ENCODE data around the gene H2BK1.

The H2BK1 gene

DNA sequence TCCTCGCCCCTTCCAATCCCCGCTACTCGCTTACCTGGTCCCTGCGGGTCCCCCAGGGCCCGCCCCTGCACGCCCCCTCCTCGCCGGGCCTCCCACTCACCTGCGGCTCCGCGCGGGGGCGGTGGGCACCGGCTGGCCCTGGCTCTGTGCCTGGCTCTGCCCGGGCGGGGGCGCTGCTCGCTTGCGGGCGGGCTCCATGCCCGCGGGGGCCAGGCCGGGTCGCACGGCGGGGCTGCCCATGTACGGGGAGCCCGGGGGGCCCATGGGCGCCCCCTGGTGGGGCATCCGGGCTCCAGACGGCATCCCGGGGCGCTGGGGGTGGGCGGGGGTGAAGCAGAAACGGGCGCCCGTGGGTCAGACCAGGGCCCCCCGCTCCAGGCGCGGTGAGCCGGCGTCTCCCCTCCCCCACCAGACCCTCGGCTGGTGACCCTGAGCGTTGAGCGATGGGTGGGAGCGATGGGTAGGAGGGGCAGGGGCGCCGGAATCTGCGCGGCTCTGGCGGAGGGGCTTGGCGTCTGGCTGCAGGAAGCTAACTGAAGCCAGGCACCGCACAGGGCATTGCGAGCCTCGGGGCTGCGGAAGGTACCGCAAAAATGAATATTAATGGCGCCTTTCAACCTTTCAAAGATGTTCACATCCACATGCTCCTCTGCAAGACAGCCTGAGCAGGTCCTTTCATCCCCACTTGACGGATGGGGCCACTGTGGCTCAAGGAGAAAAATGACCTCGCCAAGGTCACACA, 35.2 kb upstream of the H2BK1 start:
- DNase-seq (ENCODE audit: low read depth in 4 of 4, low spot score in 1 of 4), result peak in 2 of 4 experiments; percentile 40 to 56

- DNase-seq (ENCODE audit: low read depth in 4 of 4, low spot score in 1 of 4), result no peak
Measured at GRCh38 chr7:151244841-151245346, 34.6 kb upstream of the H2BK1 start.

DNA sequence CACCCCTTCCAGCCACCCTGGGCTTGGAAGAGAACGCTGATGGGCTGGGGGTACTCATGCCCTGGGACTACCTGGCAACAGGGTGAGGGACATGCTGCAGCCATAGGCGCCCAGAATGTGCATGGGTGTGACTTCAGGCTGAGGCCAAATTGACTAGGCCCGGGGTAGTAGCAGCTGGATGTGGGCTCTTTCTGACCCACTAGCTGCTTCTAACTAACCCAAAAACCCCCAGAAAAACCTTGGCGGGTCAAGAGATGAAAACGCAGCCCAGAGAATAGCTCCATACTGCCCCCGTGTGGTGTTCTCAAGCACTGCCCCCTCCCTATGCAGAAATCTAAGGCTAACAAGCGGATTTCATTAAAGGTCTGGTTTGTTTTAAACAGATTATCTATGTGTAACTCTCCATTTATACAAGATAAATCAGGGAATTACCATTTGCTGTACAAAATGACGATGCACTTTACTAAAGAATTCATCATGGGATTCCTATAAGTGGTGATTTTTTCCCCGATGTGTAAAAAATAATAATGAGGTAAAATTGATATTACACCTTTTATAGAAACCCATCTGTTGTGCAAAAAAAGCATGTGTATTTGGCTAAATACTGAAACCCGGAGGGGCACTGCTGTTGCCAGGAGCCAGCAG, 34.0 kb upstream of the H2BK1 start:
- peak in 1 of 4 experiments; percentile 52 for DNase-seq (ENCODE audit: low read depth in 4 of 4, low spot score in 1 of 4)

DNA sequence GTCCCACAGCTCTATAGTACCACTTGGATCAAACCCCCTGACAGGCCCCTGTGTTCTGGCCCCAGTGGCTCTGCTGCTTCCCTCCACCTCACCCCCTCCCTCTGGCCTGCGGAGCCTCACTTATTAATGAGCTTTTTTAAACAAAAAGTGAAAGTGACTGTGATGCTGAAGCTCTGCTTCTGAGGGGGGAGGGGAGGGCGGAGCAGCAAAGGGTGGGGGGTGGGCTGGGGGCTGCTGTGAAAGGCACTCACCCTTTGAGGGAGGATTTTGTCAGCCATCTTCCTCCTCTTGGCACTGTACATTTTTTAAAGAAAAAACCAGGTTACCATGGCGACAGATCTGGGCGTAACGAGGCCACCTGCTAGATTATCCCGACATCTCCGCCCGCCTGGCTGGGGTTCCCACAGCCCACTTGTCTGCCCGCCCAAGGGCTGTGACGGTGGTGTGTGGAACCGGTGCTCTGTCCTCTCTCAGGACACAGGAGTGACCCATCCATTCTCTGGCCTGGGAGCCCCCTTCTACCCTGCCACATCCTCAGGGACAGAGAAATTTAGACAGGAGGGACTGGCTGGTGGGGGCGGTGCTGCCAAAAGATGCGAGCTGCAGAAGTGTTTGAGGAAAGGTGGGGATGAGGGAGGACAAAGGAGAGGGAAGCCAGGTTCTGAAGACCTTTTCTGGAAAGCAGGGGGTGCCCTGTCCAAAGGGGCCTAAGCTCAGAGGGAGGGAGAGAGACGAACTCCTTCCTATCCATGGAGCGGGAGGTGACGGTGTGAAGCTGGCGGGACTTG, 33.3 kb upstream of the H2BK1 start:
- DNase-seq (ENCODE audit: low read depth in 4 of 4, low spot score in 1 of 4), result no peak

DNA sequence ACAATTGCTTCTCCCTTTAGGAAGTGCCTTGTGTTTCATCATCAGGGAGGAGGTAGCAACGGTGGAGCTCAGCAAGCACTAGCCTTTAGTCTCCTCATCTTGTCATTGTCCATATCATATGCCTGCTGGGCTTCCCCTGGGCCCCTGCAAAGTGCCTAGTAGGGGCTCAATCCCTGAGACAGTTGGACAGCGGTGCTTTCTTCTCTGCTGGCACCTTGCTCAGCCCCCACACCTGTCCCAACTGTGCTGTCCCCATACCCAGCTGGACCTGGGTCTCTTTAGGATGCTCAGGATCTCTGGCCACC, 32.7 kb upstream of the H2BK1 start:
- DNase-seq (ENCODE audit: low read depth in 4 of 4, low spot score in 1 of 4), result no peak

DNA sequence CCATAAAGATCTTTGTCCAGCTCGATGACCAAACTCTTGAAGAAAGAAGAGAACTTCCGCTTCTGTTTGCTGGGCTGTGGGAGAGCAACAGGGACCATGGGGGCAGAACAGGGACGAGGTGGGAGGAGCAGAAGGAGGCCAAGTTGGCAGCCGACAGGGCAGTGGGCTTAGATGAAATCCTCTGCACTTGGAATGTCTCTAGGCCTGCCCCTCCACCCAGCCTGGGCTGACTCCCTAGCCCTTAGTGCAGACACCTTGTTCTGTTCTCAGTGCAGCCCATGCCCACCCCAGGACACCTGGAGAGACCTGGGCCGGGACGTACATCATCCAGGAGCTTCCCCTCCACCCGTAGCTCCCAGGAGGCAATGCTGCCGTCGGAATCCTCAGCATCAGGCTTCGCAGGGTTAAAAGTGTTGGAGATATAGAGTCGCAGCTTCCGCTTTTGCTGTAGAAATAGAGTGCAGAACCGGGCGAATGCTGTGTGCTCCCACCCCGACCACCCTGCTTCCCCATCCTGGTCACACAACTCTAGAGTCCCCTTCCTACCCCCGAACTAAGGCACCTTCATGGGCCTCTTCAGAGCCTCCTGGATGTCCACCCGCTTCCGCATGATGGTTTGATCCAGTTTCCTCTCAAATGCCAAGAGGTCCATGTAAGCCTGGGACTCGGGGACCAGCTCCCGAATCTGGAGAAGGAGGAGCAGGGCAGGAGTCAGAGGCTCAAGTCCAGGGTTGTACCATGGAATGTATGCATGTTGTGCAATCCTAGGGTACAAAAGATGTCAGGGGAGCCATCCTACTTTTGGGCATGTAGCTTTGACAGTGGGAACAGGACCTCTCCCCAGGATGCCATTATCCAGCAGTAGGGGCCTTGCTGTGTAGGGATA, 32.1 kb upstream of the H2BK1 start:
- no peak for DNase-seq (ENCODE audit: low read depth in 4 of 4, low spot score in 1 of 4)

DNA sequence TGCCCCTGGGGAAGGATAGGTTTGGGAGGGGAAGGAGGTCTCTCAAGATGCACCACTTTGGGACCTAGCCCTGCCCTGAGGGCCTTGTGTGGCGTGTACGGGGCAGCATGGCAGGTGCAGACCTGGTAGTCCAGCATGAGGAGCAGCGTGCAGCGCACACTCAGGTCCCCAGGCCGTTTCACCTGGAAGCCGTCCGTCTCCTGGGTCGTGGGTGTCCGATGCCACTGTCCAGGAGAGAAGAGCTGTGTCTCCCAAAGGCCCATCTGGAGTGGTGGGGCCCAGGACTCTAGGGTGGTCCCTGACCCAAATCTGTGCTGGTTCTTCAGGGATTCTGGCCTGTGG, 31.4 kb upstream of the H2BK1 start:
- DNase-seq (ENCODE audit: low read depth in 4 of 4, low spot score in 1 of 4), result no peak

GRCh38 chr7:151240942-151241754, 30.9 kb upstream of the H2BK1 start:
- DNase-seq (ENCODE audit: low read depth in 4 of 4, low spot score in 1 of 4), result no peak

DNA sequence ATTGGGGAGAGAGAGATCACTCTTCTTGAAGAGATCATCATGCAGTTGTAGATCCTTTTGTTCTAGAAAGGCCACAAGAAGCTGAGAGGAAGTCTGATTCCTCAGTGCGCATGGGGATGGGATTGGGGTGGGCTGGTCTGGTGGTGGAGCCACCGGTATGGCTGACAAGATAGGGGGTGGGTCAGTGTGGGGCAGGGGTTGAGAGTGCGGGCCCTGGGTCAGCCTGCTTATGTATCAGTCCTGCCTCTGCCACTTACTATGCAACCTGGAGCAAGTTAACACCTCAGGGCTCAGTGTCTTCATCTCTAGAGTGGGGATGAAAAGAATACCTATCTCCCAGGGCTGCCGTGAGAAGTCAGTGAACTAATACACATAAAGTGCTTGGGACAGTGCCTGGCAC, 30.2 kb upstream of the H2BK1 start:
- no peak for DNase-seq (ENCODE audit: low read depth in 4 of 4, low spot score in 1 of 4)

DNA sequence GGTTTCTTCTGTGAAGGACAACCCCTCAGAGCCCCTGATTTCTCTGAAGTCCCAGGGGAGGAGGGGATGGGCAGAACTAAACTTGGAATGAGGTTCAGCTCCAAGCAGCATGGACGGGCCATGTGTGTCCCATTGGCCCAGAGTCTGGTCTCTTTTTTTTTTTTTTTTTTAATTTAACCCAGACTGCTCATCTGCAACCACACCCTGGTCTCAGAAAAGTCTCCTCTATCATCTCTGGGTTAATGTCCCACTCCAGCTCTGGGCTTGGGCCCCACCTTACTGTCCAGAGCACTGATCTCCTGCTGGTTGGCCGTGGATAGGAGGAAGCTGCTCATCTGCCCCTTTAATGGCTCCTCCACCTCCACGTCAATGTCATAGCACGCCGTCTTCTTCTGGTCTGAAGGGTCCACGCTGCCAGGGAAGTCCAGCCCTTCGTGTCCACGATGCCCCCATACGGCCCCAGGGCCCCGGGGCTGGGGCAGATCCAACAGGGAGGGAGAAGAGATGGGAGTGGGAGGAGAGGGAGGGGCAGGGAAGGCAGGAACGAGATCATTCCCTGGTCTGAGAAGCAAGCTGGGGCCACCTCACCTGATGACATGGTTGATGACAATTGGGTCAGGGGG, 29.7 kb upstream of the H2BK1 start:
- DNase-seq (ENCODE audit: low read depth in 4 of 4, low spot score in 1 of 4), result no peak

DNA sequence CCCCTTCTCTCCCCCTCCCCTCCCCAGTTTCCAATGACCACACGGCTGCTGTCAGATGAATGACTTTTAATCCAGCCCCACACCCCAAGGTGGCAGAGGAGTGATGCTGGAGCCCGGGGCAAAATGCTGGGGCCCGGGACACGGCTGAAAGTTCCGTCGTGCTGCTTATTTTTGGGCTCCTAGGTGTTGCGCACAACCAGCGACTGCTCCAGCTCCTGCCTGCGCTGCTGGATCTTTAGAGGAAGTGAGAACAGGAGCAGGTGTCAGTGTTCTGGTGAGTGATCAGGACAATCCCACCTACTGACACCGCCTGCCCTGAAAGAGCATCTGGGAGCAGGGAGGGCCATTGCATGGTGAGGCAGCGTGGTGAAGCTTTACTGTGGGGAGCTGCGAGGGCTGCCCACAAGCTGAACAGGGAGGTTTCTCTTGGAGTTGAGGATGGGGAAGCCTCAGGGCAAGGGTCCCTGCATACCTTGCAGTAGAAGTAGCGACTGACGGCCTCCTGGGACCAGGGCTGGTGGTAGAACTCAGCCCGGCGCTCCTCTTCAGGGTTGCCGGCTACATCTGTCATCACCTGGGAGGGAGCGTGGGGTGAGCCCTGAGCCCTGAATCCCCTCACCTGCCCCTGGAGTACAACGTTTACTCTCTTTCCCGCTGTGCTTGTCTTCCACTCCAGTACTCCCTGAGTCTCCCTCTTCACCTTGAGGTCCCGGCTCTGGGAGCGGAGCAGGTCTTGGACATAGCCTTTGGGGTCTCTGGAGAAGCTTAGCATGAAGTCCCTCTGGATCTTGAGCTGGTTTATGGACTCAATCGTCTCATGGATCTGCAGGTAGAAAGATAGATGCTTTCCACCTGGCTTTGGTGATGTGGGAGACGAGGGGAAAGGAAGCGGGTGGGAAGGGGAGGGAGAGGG, 28.9 kb upstream of the H2BK1 start:
- DNase-seq (ENCODE audit: low read depth in 4 of 4, low spot score in 1 of 4), result no peak

- no peak for DNase-seq (ENCODE audit: low read depth in 4 of 4, low spot score in 1 of 4)
Measured at GRCh38 chr7:151238190-151238810, 28.0 kb upstream of the H2BK1 start.

DNA sequence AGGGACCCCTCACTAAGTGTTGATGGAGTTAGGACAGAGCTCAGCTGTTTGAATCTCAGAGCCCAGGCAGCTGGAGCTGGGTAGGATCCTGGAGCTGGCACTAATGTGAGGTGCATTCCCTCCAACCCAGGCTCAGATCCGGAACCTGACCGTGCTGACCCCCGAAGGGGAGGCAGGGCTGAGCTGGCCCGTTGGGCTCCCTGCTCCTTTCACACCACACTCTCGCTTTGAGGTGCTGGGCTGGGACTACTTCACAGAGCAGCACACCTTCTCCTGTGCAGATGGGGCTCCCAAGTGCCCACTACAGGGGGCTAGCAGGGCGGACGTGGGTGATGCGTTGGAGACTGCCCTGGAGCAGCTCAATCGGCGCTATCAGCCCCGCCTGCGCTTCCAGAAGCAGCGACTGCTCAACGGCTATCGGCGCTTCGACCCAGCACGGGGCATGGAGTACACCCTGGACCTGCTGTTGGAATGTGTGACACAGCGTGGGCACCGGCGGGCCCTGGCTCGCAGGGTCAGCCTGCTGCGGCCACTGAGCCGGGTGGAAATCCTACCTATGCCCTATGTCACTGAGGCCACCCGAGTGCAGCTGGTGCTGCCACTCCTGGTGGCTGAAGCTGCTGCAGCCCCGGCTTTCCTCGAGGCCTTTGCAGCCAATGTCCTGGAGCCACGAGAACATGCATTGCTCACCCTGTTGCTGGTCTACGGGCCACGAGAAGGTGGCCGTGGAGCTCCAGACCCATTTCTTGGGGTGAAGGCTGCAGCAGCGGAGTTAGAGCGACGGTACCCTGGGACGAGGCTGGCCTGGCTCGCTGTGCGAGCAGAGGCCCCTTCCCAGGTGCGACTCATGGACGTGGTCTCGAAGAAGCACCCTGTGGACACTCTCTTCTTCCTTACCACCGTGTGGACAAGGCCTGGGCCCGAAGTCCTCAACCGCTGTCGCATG, 27.2 kb upstream of the H2BK1 start:
- no peak for DNase-seq (ENCODE audit: low read depth in 4 of 4, low spot score in 1 of 4)

GRCh38 chr7:151236406-151236805, 26.1 kb upstream of the H2BK1 start:
- DNase-seq (ENCODE audit: low read depth in 4 of 4, low spot score in 1 of 4), result no peak

GRCh38 chr7:151235091-151235787, 25.0 kb upstream of the H2BK1 start:
- no peak for DNase-seq (ENCODE audit: low read depth in 4 of 4, low spot score in 1 of 4)

DNA sequence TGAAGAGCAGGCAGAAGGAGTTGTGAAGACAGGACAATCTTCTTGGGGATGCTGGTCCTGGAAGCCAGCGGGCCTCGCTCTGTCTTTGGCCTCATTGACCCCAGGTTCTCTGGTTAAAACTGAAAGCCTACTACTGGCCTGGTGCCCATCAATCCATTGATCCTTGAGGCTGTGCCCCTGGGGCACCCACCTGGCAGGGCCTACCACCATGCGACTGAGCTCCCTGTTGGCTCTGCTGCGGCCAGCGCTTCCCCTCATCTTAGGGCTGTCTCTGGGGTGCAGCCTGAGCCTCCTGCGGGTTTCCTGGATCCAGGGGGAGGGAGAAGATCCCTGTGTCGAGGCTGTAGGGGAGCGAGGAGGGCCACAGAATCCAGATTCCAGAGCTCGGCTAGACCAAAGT, 23.5 kb upstream of the H2BK1 start:
- DNase-seq (ENCODE audit: low read depth in 4 of 4, low spot score in 1 of 4), result no peak

Data from stimulated activated CD4-positive, alpha-beta T cell treated with anti-CD3 and anti-CD28 coated beads, Interleukin-1b, Interleukin-23, amount 100 ng/mL, for 24 hours (primary cell).